HCT116 (cell line): Measurements from ENCODE around the gene SCAND1. TPM values are rescaled to one million over a fixed set of nuclear protein-coding genes. Genes with fewer than 3 reads are reported as not detected.

Experiments used
- ATAC-seq: fragments of 200-7000 bp; cut with Tn5 transposase; 2 replicates; pipeline ENCODE4 v1.9.1; 2020; ENCODE audit warnings: mild to moderate bottlenecking, moderate library complexity
- BruUV-seq: library from RNA; stranded (reverse); fragments of 400-500 nt; replicated peaks from 2 replicates; lab custom pipeline; 2021; lab: Mats Ljungman, UMichigan
- CTCF ChIA-PET: fragments of 300-600 bp; sonication (Branson Sonifier 250); formaldehyde crosslinking; loops from one replicate; lab custom pipeline; 2021; ENCODE audit warnings: antibody characterized with exemption; lab: Charles Lee
- POLR2A ChIA-PET: fragments of 300-600, 350-600 bp; sonication (Branson Sonifier 250); formaldehyde crosslinking; loops from one replicate; lab custom pipeline; 2021; ENCODE audit warnings: antibody characterized with exemption; lab: Charles Lee
- RAD21 ChIA-PET, 2 experiments: fragments of 300-600 bp; sonication (Branson Sonifier 250); formaldehyde crosslinking; loops; one replicate each; lab custom pipeline; 2023; ENCODE audit warnings: low total read pairs in 2 of 2; ENCODE audit not compliant: uncharacterized antibody in 2 of 2, unreplicated experiment in 2 of 2, low non-redundant PET in 1 of 2; lab: Charles Lee
- DNase-seq: peaks from one replicate; pipeline ENCODE4 v3.0.0-alpha.2; 2010; ENCODE audit warnings: low read depth, low spot score
- H2AFZ ChIP-seq: fragments of 200-600 bp; shearing (Covaris generic), sonication (generic); 2 replicates; pipeline ENCODE4 v1.6.1; 2017; ENCODE audit warnings: low read depth, mixed run types, mixed read lengths, antibody characterized with exemption, low read length; ENCODE audit not compliant: poor library complexity, severe bottlenecking
- H3K27ac ChIP-seq: 2 replicates; pipeline ENCODE4 v1.5.1; 2012; ENCODE audit warnings: low read depth, low read length
- H3K27me3 ChIP-seq: fragments of 200-600 bp; sonication (generic); 2 replicates; pipeline ENCODE4 v1.6.1; 2016; ENCODE audit warnings: mixed run types, low read length, mixed read lengths; ENCODE audit not compliant: insufficient read depth
- H3K36me3 ChIP-seq, 2 experiments: fragments of 200-500 bp in 1 of 2; fragments of 200-600 bp in 1 of 2; sonication (Bioruptor generic) in 1 of 2; sonication (generic) in 1 of 2; 2 replicates each; pipeline versions ENCODE4 v1.5.1 to v1.6.1; 2014 to 2016; ENCODE audit warnings: low read length in 2 of 2, inconsistent platforms in 1 of 2, mixed read lengths in 1 of 2, mixed run types in 1 of 2; ENCODE audit not compliant: insufficient read depth in 2 of 2, control insufficient read depth in 1 of 2
- H3K4me1 ChIP-seq, 2 experiments: fragments of 200-600 bp in 1 of 2; sonication (generic) in 1 of 2; 2 replicates each; pipeline versions ENCODE4 v1.5.1 to v1.6.1; 2012 to 2017; ENCODE audit warnings: low read length in 2 of 2, inconsistent platforms in 1 of 2, mild to moderate bottlenecking in 1 of 2, mixed read lengths in 1 of 2, mixed run types in 1 of 2, moderate library complexity in 1 of 2; ENCODE audit not compliant: insufficient read depth in 2 of 2, control insufficient read depth in 1 of 2
- H3K4me2 ChIP-seq: fragments of 200-600 bp; sonication (generic); 2 replicates; pipeline ENCODE4 v1.6.1; 2017; ENCODE audit warnings: mixed run types, low read length, mixed read lengths
- H3K4me3 ChIP-seq, 2 experiments: fragments of 200-600 bp in 1 of 2; sonication (generic) in 1 of 2; replicated peaks in 1 of 2; 2 replicates each; pipeline ENCODE4 v1.5.1; 2011 to 2016; ENCODE audit warnings: low read length in 2 of 2, control low read depth in 1 of 2, low read depth in 1 of 2, mild to moderate bottlenecking in 1 of 2, mixed read lengths in 1 of 2, mixed run types in 1 of 2
- H3K79me2 ChIP-seq: fragments of 200-600 bp; sonication (generic); 2 replicates; pipeline ENCODE4 v1.6.1; 2017; ENCODE audit warnings: mild to moderate bottlenecking, mixed run types, low read length, moderate library complexity, mixed read lengths; ENCODE audit not compliant: insufficient read depth
- H3K9ac ChIP-seq: fragments of 200-600 bp; sonication (generic); 2 replicates; pipeline ENCODE4 v1.6.1; 2016; ENCODE audit warnings: low read length, mixed read lengths
- H3K9me2 ChIP-seq: fragments of 200-600 bp; sonication (generic), shearing (Covaris generic); 2 replicates; pipeline ENCODE4 v1.6.1; 2017; ENCODE audit warnings: mixed run types, mild to moderate bottlenecking, moderate library complexity; ENCODE audit not compliant: insufficient read depth
- H3K9me3 ChIP-seq, 2 experiments: fragments of 200-500 bp in 1 of 2; fragments of 200-600 bp in 1 of 2; sonication (Bioruptor generic) in 1 of 2; sonication (generic) in 1 of 2; 2 replicates each; pipeline ENCODE4 v1.6.1; 2014 to 2017; ENCODE audit warnings: low read length in 2 of 2, mixed read lengths in 2 of 2, inconsistent platforms in 1 of 2, low read depth in 1 of 2, mild to moderate bottlenecking in 1 of 2, mixed run types in 1 of 2, moderate library complexity in 1 of 2; ENCODE audit not compliant: control insufficient read depth in 1 of 2, insufficient read depth in 1 of 2
- H4K20me1 ChIP-seq: fragments of 200-600 bp; sonication (generic), shearing (Covaris generic); 2 replicates; pipeline ENCODE4 v1.6.1; 2017; ENCODE audit warnings: mixed run types, mild to moderate bottlenecking, moderate library complexity; ENCODE audit not compliant: insufficient read depth
- CBX3 ChIP-seq: IDR thresholded peaks from 2 replicates; pipeline ENCODE4 v1.6.1; 2012; ENCODE audit warnings: low read depth
- CTCF ChIP-seq, 3 experiments: fragments of 200-600 bp in 1 of 3; sonication (generic) in 1 of 3; IDR thresholded peaks in 2 of 3; conservative IDR thresholded peaks in 1 of 3; 2 replicates each; pipeline ENCODE4 v1.5.1; 2012 to 2017; ENCODE audit warnings: low read depth in 2 of 3, low read length in 2 of 3, antibody characterized with exemption in 1 of 3, borderline replicate concordance in 1 of 3, control low read depth in 1 of 3, mild to moderate bottlenecking in 1 of 3, mixed read lengths in 1 of 3, mixed run types in 1 of 3, moderate library complexity in 1 of 3; ENCODE audit not compliant: insufficient read depth in 1 of 3
- EGR1 ChIP-seq: IDR thresholded peaks from 2 replicates; pipeline ENCODE4 v1.6.1; 2012; ENCODE audit warnings: low read depth
- EZH2 ChIP-seq: fragments of 200-600 bp; sonication (generic); IDR thresholded peaks from 2 replicates; pipeline ENCODE4 v1.6.1; 2017; ENCODE audit warnings: antibody characterized with exemption, mixed run types
- JUND ChIP-seq: IDR thresholded peaks from 2 replicates; pipeline ENCODE4 v1.6.1; 2012
- POLR2A ChIP-seq: IDR thresholded peaks from 2 replicates; pipeline ENCODE4 v1.7.0; 2011; ENCODE audit warnings: borderline replicate concordance; ENCODE audit not compliant: insufficient read depth, insufficient read length; ENCODE audit errors: extremely low read depth
- POLR2AphosphoS5 ChIP-seq: IDR thresholded peaks from 2 replicates; pipeline ENCODE4 v1.6.1; 2011; ENCODE audit warnings: mild to moderate bottlenecking, low read depth, low read length, moderate library complexity
- SIN3A ChIP-seq: IDR thresholded peaks from 2 replicates; pipeline ENCODE4 v1.6.1; 2012; ENCODE audit warnings: low read depth
- SP1 ChIP-seq: IDR thresholded peaks from 2 replicates; pipeline ENCODE4 v1.6.1; 2012; ENCODE audit warnings: low read depth
- SRF ChIP-seq: IDR thresholded peaks from 2 replicates; pipeline ENCODE4 v1.6.1; 2012; ENCODE audit warnings: low read depth
- TCF7L2 ChIP-seq: IDR thresholded peaks from 2 replicates; pipeline ENCODE4 v1.7.0; 2011; ENCODE audit warnings: borderline replicate concordance, inconsistent platforms; ENCODE audit not compliant: insufficient read depth, insufficient read length; ENCODE audit errors: extremely low read depth
- YY1 ChIP-seq: IDR thresholded peaks from 2 replicates; pipeline ENCODE4 v1.6.1; 2011; ENCODE audit warnings: low read length, low read depth, moderate library complexity, mild to moderate bottlenecking; ENCODE audit not compliant: insufficient replicate concordance; ENCODE audit errors: extremely low read depth
- ZFX ChIP-seq: fragments of 450-650 bp; IDR thresholded peaks from 2 replicates; pipeline ENCODE4 v1.6.1; 2017
- ZNF274 ChIP-seq: fragments of 200-500 bp; sonication (Bioruptor generic); IDR thresholded peaks from 2 replicates; pipeline ENCODE4 v1.6.1; 2014; ENCODE audit warnings: mild to moderate bottlenecking, low read depth, low read length, inconsistent platforms
- intact Hi-C: fragments of 100-400 bp; cut with micrococcal nuclease; formaldehyde crosslinking; loops from 2 replicates; pipeline ENCODE4 v1.10.0; 2022
- total RNA-seq: library from RNA; stranded (reverse); gene quantifications from one replicate; pipeline ENCODE4 v1.2.1, GENCODE V29; 2021; ENCODE audit not compliant: unreplicated experiment
- TF ChIP-seq, protein P1 (sequence below): IDR thresholded peaks from 2 replicates; pipeline ENCODE4 v1.6.1; 2012
- TF ChIP-seq, protein P2 (sequence below): IDR thresholded peaks from 2 replicates; pipeline ENCODE4 v1.6.1; 2012; ENCODE audit warnings: low read depth

The SCAND1 gene
- total RNA-seq, 1 experiment from 2014 or later = 46.2 TPM

- no peak overlapping the region for H3K4me3 ChIP-seq
- H3K9ac ChIP-seq = no peak overlapping the region
- intact Hi-C loops = loop anchor here (10.0 kb wide), 1 partner anchor 205 kb away; the partner anchor contains the start of gene RBM39
- TF ChIP-seq POLR2A = no peak
- no peak overlapping the region for H2AFZ ChIP-seq
- H3K4me1 ChIP-seq = peaks cover 6 to 15% of the 10 kb centered on the region in 2 experiments; a peak in 3 of 4 replicates
- H3K27ac ChIP-seq = no peak overlapping the region
- CTCF ChIA-PET = no interaction called here
- DNase-seq (no peak), ATAC-seq (no peak)
- H3K4me2 ChIP-seq = no peak overlapping the region
- H3K79me2 ChIP-seq = peaks cover 18% of the 10 kb centered on the region
- BruUV-seq = no TSS peak
- H3K27me3 ChIP-seq = no peaks in the 10 kb centered on the region
- RAD21 ChIA-PET = no interaction called here
- no peaks in the 10 kb centered on the region for H4K20me1 ChIP-seq
- no peaks in the 10 kb centered on the region for H3K9me2 ChIP-seq
- no peaks in the 10 kb centered on the region for H3K9me3 ChIP-seq
- POLR2A ChIA-PET = no interaction called here
- H3K36me3 ChIP-seq = no peaks in the 10 kb centered on the region
Observed at GRCh38 chr20:35950093-35950492, 4.2 kb downstream of the SCAND1 start.

DNA sequence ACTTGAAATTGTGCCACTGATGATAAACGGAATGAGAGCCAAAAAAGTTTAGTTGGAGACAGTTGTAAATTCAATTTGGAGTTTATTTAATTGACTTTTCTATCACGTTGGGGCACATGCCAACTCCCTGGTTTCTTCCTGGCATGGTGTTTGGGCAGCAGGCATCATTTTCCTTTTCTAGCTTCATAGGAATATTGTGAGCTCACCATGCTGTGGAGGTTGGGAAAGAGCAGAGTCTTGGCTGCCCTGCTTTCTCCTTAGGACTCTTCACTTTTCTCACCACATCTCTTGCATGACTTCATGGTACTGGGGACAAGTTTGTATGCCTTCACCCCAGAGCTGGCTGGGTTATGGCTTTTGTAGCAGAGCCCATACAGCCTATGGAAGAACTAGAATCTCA lies 6.4 kb downstream of the SCAND1 start:
- ChIA-PET POLR2A (no interaction called here), CTCF (interaction anchor here (0.6 to 2.5 kb wide), 11 partner anchors 10 to 435 kb away, joined by 3 to 9 read pairs (median 4); partner anchors contain the start of gene RBM39), RAD21 (interaction anchor here (0.6 kb wide), 2 partner anchors 14 to 467 kb away, joined by 3 read pairs; no protein-coding TSS in a partner anchor)
- no peak overlapping the region for H2AFZ ChIP-seq
- intact Hi-C loops = no loop called here
- no peaks in the 10 kb centered on the region for H3K9me2 ChIP-seq
- ATAC-seq (no peak), DNase-seq (no peak)
- BruUV-seq = no TSS peak
- H3K4me1 ChIP-seq = peaks cover 6 to 9% of the 10 kb centered on the region in 2 experiments; a peak in 3 of 4 replicates
- H4K20me1 ChIP-seq = no peaks in the 10 kb centered on the region
- no peaks in the 10 kb centered on the region for H3K9me3 ChIP-seq
- no peak overlapping the region for H3K4me3 ChIP-seq
- H3K36me3 ChIP-seq = no peaks in the 10 kb centered on the region
- no peak overlapping the region for H3K4me2 ChIP-seq
- H3K27ac ChIP-seq = no peak overlapping the region
- H3K79me2 ChIP-seq = peaks cover 9% of the 10 kb centered on the region
- no peaks in the 10 kb centered on the region for H3K27me3 ChIP-seq
- no peak overlapping the region for H3K9ac ChIP-seq
- TF ChIP-seq SRF (no peak), CTCF (IDR thresholded peaks at IDR 0.05 in 2 of 3, conservative IDR thresholded peaks at IDR 0.05 in 1 of 3; ENCODE audit: borderline replicate concordance in 1 of 3, insufficient read depth in 1 of 3, low read depth in 2 of 3, low read length in 2 of 3) (no peak), EZH2 (no peak), JUND (no peak), SIN3A (no peak), TCF7L2 (no peak), YY1 (no peak), POLR2AphosphoS5 (no peak), CBX3 (no peak), ZFX (no peak), SP1 (no peak), POLR2A (no peak), ZNF274 (no peak), EGR1 (no peak)
- TF ChIP-seq, protein P1, sequence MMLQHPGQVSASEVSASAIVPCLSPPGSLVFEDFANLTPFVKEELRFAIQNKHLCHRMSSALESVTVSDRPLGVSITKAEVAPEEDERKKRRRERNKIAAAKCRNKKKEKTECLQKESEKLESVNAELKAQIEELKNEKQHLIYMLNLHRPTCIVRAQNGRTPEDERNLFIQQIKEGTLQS = no peak
- TF ChIP-seq, protein P2, sequence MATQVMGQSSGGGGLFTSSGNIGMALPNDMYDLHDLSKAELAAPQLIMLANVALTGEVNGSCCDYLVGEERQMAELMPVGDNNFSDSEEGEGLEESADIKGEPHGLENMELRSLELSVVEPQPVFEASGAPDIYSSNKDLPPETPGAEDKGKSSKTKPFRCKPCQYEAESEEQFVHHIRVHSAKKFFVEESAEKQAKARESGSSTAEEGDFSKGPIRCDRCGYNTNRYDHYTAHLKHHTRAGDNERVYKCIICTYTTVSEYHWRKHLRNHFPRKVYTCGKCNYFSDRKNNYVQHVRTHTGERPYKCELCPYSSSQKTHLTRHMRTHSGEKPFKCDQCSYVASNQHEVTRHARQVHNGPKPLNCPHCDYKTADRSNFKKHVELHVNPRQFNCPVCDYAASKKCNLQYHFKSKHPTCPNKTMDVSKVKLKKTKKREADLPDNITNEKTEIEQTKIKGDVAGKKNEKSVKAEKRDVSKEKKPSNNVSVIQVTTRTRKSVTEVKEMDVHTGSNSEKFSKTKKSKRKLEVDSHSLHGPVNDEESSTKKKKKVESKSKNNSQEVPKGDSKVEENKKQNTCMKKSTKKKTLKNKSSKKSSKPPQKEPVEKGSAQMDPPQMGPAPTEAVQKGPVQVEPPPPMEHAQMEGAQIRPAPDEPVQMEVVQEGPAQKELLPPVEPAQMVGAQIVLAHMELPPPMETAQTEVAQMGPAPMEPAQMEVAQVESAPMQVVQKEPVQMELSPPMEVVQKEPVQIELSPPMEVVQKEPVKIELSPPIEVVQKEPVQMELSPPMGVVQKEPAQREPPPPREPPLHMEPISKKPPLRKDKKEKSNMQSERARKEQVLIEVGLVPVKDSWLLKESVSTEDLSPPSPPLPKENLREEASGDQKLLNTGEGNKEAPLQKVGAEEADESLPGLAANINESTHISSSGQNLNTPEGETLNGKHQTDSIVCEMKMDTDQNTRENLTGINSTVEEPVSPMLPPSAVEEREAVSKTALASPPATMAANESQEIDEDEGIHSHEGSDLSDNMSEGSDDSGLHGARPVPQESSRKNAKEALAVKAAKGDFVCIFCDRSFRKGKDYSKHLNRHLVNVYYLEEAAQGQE = no peak
